HL-60 (cell line): Measurements from ENCODE around the gene MYRIP.

ENCODE experiments used
- POLR2AphosphoS5 ChIP-seq: IDR thresholded peaks from 2 replicates; pipeline ENCODE4 v1.6.1; 2012; ENCODE audit warnings: low read depth
- TF ChIP-seq, protein P1 (sequence below): IDR thresholded peaks from one replicate; pipeline ENCODE4 v1.5.1; 2011; ENCODE audit warnings: low read length, control low read depth, inconsistent platforms; ENCODE audit not compliant: insufficient read depth

DNA sequence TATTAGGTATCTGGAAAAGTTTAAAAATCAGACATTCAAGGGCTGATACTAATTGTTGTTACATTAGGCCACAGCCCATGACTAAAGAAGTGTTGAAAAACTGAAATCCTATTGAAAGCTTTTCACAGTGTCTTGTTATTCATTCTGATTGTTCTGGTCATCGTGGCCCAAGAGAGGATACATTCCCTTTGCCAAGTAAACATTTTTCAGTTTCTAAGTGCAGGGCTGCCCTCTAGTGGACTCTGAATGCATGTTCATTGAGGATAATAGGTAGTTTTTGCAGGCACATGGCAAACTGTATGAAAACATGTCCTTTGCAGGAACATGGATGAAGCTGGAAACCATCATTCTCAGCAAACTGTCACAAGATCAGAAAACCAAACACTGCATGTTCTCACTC, 181.1 kb downstream of the MYRIP start:
- TF ChIP-seq, protein P1, sequence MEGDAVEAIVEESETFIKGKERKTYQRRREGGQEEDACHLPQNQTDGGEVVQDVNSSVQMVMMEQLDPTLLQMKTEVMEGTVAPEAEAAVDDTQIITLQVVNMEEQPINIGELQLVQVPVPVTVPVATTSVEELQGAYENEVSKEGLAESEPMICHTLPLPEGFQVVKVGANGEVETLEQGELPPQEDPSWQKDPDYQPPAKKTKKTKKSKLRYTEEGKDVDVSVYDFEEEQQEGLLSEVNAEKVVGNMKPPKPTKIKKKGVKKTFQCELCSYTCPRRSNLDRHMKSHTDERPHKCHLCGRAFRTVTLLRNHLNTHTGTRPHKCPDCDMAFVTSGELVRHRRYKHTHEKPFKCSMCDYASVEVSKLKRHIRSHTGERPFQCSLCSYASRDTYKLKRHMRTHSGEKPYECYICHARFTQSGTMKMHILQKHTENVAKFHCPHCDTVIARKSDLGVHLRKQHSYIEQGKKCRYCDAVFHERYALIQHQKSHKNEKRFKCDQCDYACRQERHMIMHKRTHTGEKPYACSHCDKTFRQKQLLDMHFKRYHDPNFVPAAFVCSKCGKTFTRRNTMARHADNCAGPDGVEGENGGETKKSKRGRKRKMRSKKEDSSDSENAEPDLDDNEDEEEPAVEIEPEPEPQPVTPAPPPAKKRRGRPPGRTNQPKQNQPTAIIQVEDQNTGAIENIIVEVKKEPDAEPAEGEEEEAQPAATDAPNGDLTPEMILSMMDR, result peak; percentile 27
- no peak for TF ChIP-seq POLR2AphosphoS5
